ENCODE data around the gene PCBP4. TPM values are rescaled to one million over a fixed set of nuclear protein-coding genes. Genes with fewer than 3 reads are reported as not detected.
A peak's percentile ranks its signal among the peaks of the same experiment; 100 is the strongest.

PCBP4 gene
- total and polyA plus RNA-seq, 2 donors (not counting 1 experiment from before 2014, with no cell fraction given): 15.3 to 25.6 TPM

GRCh38 chr3:51955893-51956770, 11.1 kb downstream of the PCBP4 start:
- Histone ChIP-seq H3K9me3 (ENCODE audit: control extremely low read depth in 1 of 3, control insufficient read depth in 2 of 3, insufficient read depth in 1 of 3, low read length in 2 of 3) (peaks cover 0 to 6% (median 0%) of the 10 kb centered on the region in 3 donors), H3K4me1 (ENCODE audit: control insufficient read depth in 2 of 2, insufficient read depth in 2 of 2, low read length in 2 of 2) (peaks cover 7 to 10% of the 10 kb centered on the region in 2 donors), H3K4me3 (ENCODE audit: control extremely low read depth in 1 of 5, extremely low read depth in 1 of 5, insufficient read depth in 1 of 5, low read depth in 2 of 5, low read length in 4 of 5) (peak overlapping the region in 3 of 5 experiments; percentile 35 to 54 (median 51)), H3K9ac (ENCODE audit: low read length) (peak overlapping the region; percentile 51), H4K20me1 (ENCODE audit: control insufficient read depth, insufficient read depth, low read length, poor library complexity, severe bottlenecking) (no peaks in the 10 kb centered on the region), H2AFZ (ENCODE audit: insufficient read depth, low read depth, low read length, poor library complexity, severe bottlenecking) (peak overlapping the region; percentile 75), H3K4me2 (replicated peaks; ENCODE audit: low read depth, low read length, poor library complexity, severe bottlenecking) (peak overlapping the region; percentile 89), H3K27me3 (replicated peaks in 1 of 4; ENCODE audit: control extremely low read depth in 1 of 4, control insufficient read depth in 3 of 4, insufficient read depth in 4 of 4, low read length in 3 of 4) (peaks cover 0 to 27% (median 15%) of the 10 kb centered on the region in 4 experiments), H3K79me2 (ENCODE audit: control insufficient read depth, insufficient read depth, low read length) (no peaks in the 10 kb centered on the region), H3K27ac (ENCODE audit: low read length in 2 of 2) (no peak overlapping the region), H3K36me3 (replicated peaks in 1 of 2; ENCODE audit: control extremely low read depth in 1 of 2, control insufficient read depth in 1 of 2, extremely low read depth in 1 of 2, insufficient read depth in 2 of 2, low read length in 1 of 2) (no peaks in the 10 kb centered on the region)
- H3K27ac Mint-ChIP-seq: no peak overlapping the region
- peak overlapping the region; percentile 71 for H3K4me3 Mint-ChIP-seq
- DNase-seq: peak; percentile 61
- intact Hi-C loops (cut with micrococcal nuclease): loop anchor here (1.0 kb wide), 1 partner anchor 19 kb away; the partner anchor contains the start of gene ABHD14A
- no peaks in the 10 kb centered on the region for H3K9me3 Mint-ChIP-seq (ENCODE audit: insufficient read depth)
- peak; percentile 73 for ATAC-seq (ENCODE audit: low read depth)
- ChIA-PET CTCF (interaction anchor here (1.3 kb wide), 1 partner anchor 17 kb away, joined by 4 read pairs; no protein-coding TSS in a partner anchor), POLR2A (no interaction called here)
- H3K27me3 Mint-ChIP-seq: peaks cover 17% of the 10 kb centered on the region
- TF ChIP-seq CTCF (IDR thresholded peaks at IDR 0.05) (peak; percentile 68), EZH2 (IDR thresholded peaks at IDR 0.05; ENCODE audit: borderline replicate concordance, insufficient read depth, low read depth, low read length, poor library complexity, severe bottlenecking) (no peak)
- H3K4me1 Mint-ChIP-seq: peaks cover 5% of the 10 kb centered on the region
- WGBS (ENCODE audit: insufficient coverage): 8% methylated on average over 94 of the region's 97 CpGs

Measured in B cell (primary cell).